DOHH2 (cell line): ENCODE results near the gene GARIN1A.
A peak's percentile ranks its signal among the peaks of the same experiment; 100 is the strongest.

ENCODE experiments used
- H3F3A ChIP-seq: fragments of 200-600 bp; sonication (generic), shearing (Covaris generic); 2 replicates; pipeline ENCODE4 v1.6.0; 2016; ENCODE audit warnings: antibody characterized with exemption, mild to moderate bottlenecking; ENCODE audit not compliant: control insufficient read depth, insufficient read depth
- H3K27ac ChIP-seq: fragments of 200-600 bp; sonication (generic); 2 replicates; pipeline ENCODE4 v1.5.1; 2014; ENCODE audit warnings: low read depth, mild to moderate bottlenecking, low read length, moderate library complexity
- H3K27me3 ChIP-seq: fragments of 200-600 bp; sonication (generic); 2 replicates; pipeline ENCODE4 v1.6.1; 2014; ENCODE audit warnings: mild to moderate bottlenecking, low read length, mixed read lengths; ENCODE audit not compliant: control insufficient read depth
- H3K36me3 ChIP-seq: fragments of 200-600 bp; sonication (generic); 2 replicates; pipeline ENCODE4 v1.6.1; 2014; ENCODE audit warnings: mild to moderate bottlenecking, low read length, moderate library complexity, mixed read lengths; ENCODE audit not compliant: control insufficient read depth
- H3K4me1 ChIP-seq: fragments of 200-600 bp; sonication (generic); 2 replicates; pipeline ENCODE4 v1.6.1; 2014; ENCODE audit warnings: mild to moderate bottlenecking, low read length, mixed read lengths; ENCODE audit not compliant: control insufficient read depth
- H3K4me2 ChIP-seq: fragments of 200-600 bp; sonication (generic); 2 replicates; pipeline ENCODE4 v1.6.0; 2014; ENCODE audit warnings: mild to moderate bottlenecking, low read length, moderate library complexity
- H3K4me3 ChIP-seq: fragments of 200-600 bp; sonication (generic); 2 replicates; pipeline ENCODE4 v1.5.1; 2014; ENCODE audit warnings: mild to moderate bottlenecking, low read length, mixed read lengths
- H3K79me2 ChIP-seq: fragments of 200-600 bp; sonication (generic); 2 replicates; pipeline ENCODE4 v1.6.1; 2014; ENCODE audit warnings: mild to moderate bottlenecking, low read length, mixed read lengths; ENCODE audit not compliant: control insufficient read depth
- H3K9me2 ChIP-seq: fragments of 200-600 bp; sonication (generic); replicated peaks from 2 replicates; pipeline ENCODE4 v1.6.1; 2014; ENCODE audit warnings: mild to moderate bottlenecking, low read length, mixed read lengths; ENCODE audit not compliant: control insufficient read depth
- H3K9me3 ChIP-seq: fragments of 200-600 bp; sonication (generic); 2 replicates; pipeline ENCODE4 v1.6.1; 2014; ENCODE audit warnings: antibody characterized with exemption, low read length, mixed read lengths; ENCODE audit not compliant: control insufficient read depth, insufficient read depth
- H4K20me1 ChIP-seq: fragments of 200-600 bp; sonication (generic); 2 replicates; pipeline ENCODE4 v1.6.0; 2014; ENCODE audit warnings: low read depth, mild to moderate bottlenecking, antibody characterized with exemption, low read length, moderate library complexity; ENCODE audit not compliant: control insufficient read depth, insufficient read depth
- CTCF ChIP-seq: fragments of 200-600 bp; sonication (generic); IDR thresholded peaks from one replicate; pipeline ENCODE4 v1.5.1; 2014; ENCODE audit warnings: antibody characterized with exemption, mild to moderate bottlenecking, low read depth, low read length; ENCODE audit not compliant: poor library complexity, severe bottlenecking
- EZH2phosphoT487 ChIP-seq: fragments of 200-600 bp; sonication (generic); IDR thresholded peaks from 2 replicates; pipeline ENCODE4 v1.6.1; 2017; ENCODE audit warnings: borderline replicate concordance, mild to moderate bottlenecking, antibody characterized with exemption, low read length, moderate library complexity, mixed read lengths

The GARIN1A gene

GRCh38 chr7:128697302-128697905 lies 25.3 kb downstream of the GARIN1A start:
- H3F3A ChIP-seq: no peaks in the 10 kb centered on the region
- H3K4me3 ChIP-seq: peak overlapping the region; percentile 73
- TF ChIP-seq CTCF: peak; percentile 62
- peak; percentile 97; the same call in 1 of the 2 replicates for TF ChIP-seq EZH2phosphoT487
- H3K27me3 ChIP-seq: peaks cover 47% of the 10 kb centered on the region
- H3K79me2 ChIP-seq: no peaks in the 10 kb centered on the region
- H3K36me3 ChIP-seq: no peaks in the 10 kb centered on the region
- H4K20me1 ChIP-seq: no peaks in the 10 kb centered on the region
- peaks cover 14% of the 10 kb centered on the region for H3K4me1 ChIP-seq
- no peak overlapping the region for H3K27ac ChIP-seq
- H3K9me2 ChIP-seq: no peaks in the 10 kb centered on the region
- peak overlapping the region; percentile 80 for H3K4me2 ChIP-seq
- no peaks in the 10 kb centered on the region for H3K9me3 ChIP-seq

- Histone ChIP-seq H3K36me3 (no peaks in the 10 kb centered on the region), H3K9me3 (no peaks in the 10 kb centered on the region), H4K20me1 (no peaks in the 10 kb centered on the region), H3F3A (no peaks in the 10 kb centered on the region), H3K4me1 (peaks cover 14% of the 10 kb centered on the region), H3K9me2 (no peaks in the 10 kb centered on the region), H3K79me2 (no peaks in the 10 kb centered on the region), H3K4me2 (no peak overlapping the region), H3K27me3 (peaks cover 56% of the 10 kb centered on the region), H3K4me3 (no peak overlapping the region), H3K27ac (no peak overlapping the region)
- TF ChIP-seq CTCF (no peak), EZH2phosphoT487 (no peak)
Observed at GRCh38 chr7:128699196-128699712, 27.2 kb downstream of the GARIN1A start.

DNA sequence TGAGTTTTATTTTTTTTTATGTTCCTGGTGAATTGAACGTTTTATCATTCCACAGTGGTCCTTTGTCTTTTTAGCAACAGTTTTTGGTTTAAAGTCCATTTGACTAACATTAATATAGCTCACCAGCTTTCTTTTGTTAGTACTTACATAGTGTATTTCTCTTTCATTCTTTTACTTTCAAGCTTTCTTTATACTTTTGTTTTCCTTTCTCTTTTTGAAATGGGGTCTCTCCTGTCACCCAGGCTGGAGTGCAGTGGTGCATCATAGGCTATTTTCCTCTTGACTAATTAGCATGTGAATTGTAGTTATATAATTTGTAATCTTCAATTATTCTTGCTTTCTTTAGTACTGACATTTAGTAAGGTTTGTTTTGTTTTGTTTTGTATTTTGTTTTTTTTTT lies 27.8 kb downstream of the GARIN1A start:
- Histone ChIP-seq H3K4me2 (no peak overlapping the region), H3K9me2 (no peaks in the 10 kb centered on the region), H4K20me1 (no peaks in the 10 kb centered on the region), H3K27ac (no peak overlapping the region), H3K27me3 (peaks cover 56% of the 10 kb centered on the region), H3K9me3 (no peaks in the 10 kb centered on the region), H3K4me3 (no peak overlapping the region), H3F3A (no peaks in the 10 kb centered on the region), H3K36me3 (no peaks in the 10 kb centered on the region), H3K4me1 (peaks cover 14% of the 10 kb centered on the region), H3K79me2 (no peaks in the 10 kb centered on the region)
- no peak for TF ChIP-seq CTCF
- no peak for TF ChIP-seq EZH2phosphoT487
